ENCODE results near the gene NCAM1. TPM values are rescaled to one million over a fixed set of nuclear protein-coding genes. Genes with fewer than 3 reads are reported as not detected.

Gene NCAM1
- total RNA-seq, 1 donor from 2014 or later, result 4.2 TPM

- Histone ChIP-seq H3K27ac (no peak overlapping the region), H3K4me1 (no peaks in the 10 kb centered on the region), H3K27me3 (peaks cover 12% of the 10 kb centered on the region), H3K9me3 (no peaks in the 10 kb centered on the region), H3K36me3 (no peaks in the 10 kb centered on the region), H3K4me3 (no peak overlapping the region)
- no peak for ATAC-seq
- TF ChIP-seq CTCF (IDR thresholded peaks at IDR 0.05), result no peak
- intact Hi-C loops (cut with DNase I), result no loop called here
- DNase-seq, result no peak
These were observed 10.6 kb downstream of the NCAM1 start for GRCh38 chr11:112971827-112972226.

DNA sequence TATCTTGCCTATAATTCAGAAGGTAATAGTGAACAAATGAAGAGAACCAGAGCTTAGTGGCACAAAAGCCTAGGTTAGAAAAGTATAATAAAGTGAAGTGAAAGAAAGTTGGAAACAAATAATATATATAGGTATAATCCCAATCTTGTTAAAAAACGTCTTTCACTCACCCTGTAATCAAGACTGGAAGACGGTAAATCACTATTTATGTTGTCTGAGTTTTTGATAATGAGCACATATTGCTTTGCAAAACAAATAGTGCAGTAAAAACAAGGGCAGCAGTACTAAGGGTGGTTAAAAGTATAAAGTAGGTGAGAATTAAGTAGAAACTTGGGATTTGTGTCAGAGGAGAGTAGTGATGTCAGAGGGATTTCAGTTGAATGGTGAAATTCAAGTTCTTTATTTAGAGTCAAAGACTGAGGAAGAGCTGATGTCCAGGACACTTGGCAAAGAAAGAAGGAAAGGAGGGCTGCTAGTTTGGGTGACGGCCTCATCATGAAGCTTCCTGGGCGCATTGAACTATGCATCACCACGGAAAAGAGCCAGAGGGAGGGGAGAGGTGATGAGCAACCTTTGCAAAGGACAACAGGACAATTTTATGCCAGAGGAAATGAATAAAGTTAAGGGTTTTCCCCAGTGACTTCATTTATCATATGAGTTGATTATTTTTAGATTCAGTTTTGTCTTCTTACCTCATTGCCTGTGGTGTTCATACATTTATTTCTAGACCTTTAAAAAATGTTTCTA, 11.4 kb downstream of the NCAM1 start:
- intact Hi-C loops (cut with DNase I), result no loop called here
- no peaks in the 10 kb centered on the region for H3K9me3 ChIP-seq

DNA sequence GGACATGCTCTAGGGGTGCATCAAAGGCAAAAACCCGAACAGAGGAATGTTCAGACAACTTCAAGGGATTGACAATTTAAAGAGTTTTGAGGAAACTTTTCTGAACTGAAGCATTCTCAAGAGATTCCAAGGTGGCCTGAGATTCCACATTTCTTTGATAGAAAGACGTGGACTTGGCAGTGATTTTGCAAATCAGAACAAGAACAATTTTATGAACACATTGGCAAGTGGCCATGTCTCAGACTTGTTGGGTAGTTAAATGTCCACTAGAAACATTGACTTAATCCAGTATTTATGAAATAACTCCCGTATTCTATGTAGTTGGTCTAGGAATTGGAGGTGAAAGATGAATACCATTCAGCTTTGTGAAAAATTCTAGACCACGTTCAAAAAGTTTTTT, 13.8 kb downstream of the NCAM1 start:
- no peaks in the 10 kb centered on the region for H3K4me1 ChIP-seq
- ATAC-seq (no peak), DNase-seq (no peak)
- H3K4me3 ChIP-seq, result no peak overlapping the region
- peaks cover 12% of the 10 kb centered on the region for H3K27me3 ChIP-seq
- H3K36me3 ChIP-seq, result no peaks in the 10 kb centered on the region
- intact Hi-C loops (cut with DNase I), result no loop called here
- H3K27ac ChIP-seq, result no peak overlapping the region
- TF ChIP-seq CTCF (IDR thresholded peaks at IDR 0.05), result no peak
- no peaks in the 10 kb centered on the region for H3K9me3 ChIP-seq

More for the DNA sequence above, 11.4 kb downstream of the NCAM1 start:
- Histone ChIP-seq H3K4me1 (no peaks in the 10 kb centered on the region), H3K27ac (no peak overlapping the region), H3K4me3 (no peak overlapping the region), H3K27me3 (peaks cover 12% of the 10 kb centered on the region), H3K36me3 (no peaks in the 10 kb centered on the region)
- DNase-seq, result no peak
- ATAC-seq, result no peak
- TF ChIP-seq CTCF (IDR thresholded peaks at IDR 0.05), result no peak

GRCh38 chr11:112975493-112975892, 14.3 kb downstream of the NCAM1 start:
- H3K36me3 ChIP-seq, result no peaks in the 10 kb centered on the region
- no peaks in the 10 kb centered on the region for H3K4me1 ChIP-seq
- DNase-seq (no peak), ATAC-seq (no peak)
- H3K27me3 ChIP-seq, result peaks cover 9% of the 10 kb centered on the region
- intact Hi-C loops (cut with DNase I), result no loop called here
- TF ChIP-seq CTCF (IDR thresholded peaks at IDR 0.05), result no peak
- no peaks in the 10 kb centered on the region for H3K9me3 ChIP-seq
- H3K4me3 ChIP-seq, result no peak overlapping the region
- no peak overlapping the region for H3K27ac ChIP-seq

DNA sequence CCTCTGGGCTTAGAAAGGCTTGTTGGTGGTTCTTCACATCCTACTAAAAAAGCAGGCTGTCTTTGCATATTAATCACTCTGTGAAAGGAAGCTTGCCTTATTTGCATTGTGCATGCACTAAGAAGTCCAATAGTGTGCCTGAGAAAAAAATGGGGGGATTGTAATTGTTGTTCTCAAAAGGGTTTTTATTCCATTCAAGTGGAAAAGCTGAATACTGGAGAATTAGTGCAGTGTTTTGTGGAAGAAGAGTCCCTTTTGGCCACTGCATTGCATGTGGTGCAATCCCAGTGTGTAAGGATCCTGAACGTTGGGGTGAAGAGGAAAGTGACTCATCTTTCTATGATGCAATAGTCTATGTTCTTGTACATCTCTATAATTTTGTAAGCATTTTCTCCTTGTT, 16.5 kb downstream of the NCAM1 start:
- no peaks in the 10 kb centered on the region for H3K4me1 ChIP-seq
- DNase-seq (no peak), ATAC-seq (peak; percentile 57)
- TF ChIP-seq CTCF (IDR thresholded peaks at IDR 0.05), result no peak
- no peaks in the 10 kb centered on the region for H3K36me3 ChIP-seq
- no peak overlapping the region for H3K27ac ChIP-seq
- no peak overlapping the region for H3K4me3 ChIP-seq
- H3K27me3 ChIP-seq, result no peaks in the 10 kb centered on the region
- H3K9me3 ChIP-seq, result no peaks in the 10 kb centered on the region
- intact Hi-C loops (cut with DNase I), result no loop called here

DNA sequence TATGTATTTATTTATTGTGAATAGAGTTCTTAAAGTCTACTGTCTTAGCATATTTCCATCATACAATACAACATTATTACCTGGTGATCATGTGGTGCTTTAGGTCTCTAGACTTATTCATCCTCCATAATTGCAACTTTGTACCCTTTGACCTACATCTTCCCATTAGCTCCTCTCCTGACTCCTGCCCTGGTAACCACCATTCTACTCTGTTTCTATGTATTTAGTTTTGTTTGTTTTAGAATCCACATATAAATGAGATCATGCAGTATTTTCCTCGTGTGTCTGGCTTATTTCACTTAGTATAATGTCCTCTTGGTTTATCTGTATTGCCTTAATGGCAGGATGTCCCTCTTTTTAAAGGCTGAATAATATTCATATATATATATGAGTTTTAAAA, 22.7 kb downstream of the NCAM1 start:
- DNase-seq (no peak), ATAC-seq (no peak)
- Histone ChIP-seq H3K9me3 (no peaks in the 10 kb centered on the region), H3K4me1 (no peaks in the 10 kb centered on the region), H3K27ac (no peak overlapping the region), H3K36me3 (no peaks in the 10 kb centered on the region), H3K4me3 (no peak overlapping the region), H3K27me3 (no peaks in the 10 kb centered on the region)
- intact Hi-C loops (cut with DNase I), result no loop called here
- TF ChIP-seq CTCF (IDR thresholded peaks at IDR 0.05), result no peak

Data from upper lobe of right lung (tissue), 1 donor.